MM.1S (cell line): Measurements from ENCODE around the gene AGPS.

Experiments used
- DNase-seq: peaks from one replicate; pipeline ENCODE4 v3.0.0-alpha.2; 2015
- H2AFZ ChIP-seq: fragments of 300-600 bp; sonication (generic); 2 replicates; pipeline ENCODE4 v1.6.0; 2016; ENCODE audit warnings: antibody characterized with exemption, low read length
- H3F3A ChIP-seq: fragments of 300-600 bp; sonication (generic); 2 replicates; pipeline ENCODE4 v1.6.1; 2016; ENCODE audit warnings: mild to moderate bottlenecking, antibody characterized with exemption, low read length, moderate library complexity, mixed read lengths; ENCODE audit not compliant: insufficient read depth
- H3K27ac ChIP-seq: fragments of 300-600 bp; sonication (generic); 2 replicates; pipeline ENCODE4 v1.5.1; 2016; ENCODE audit warnings: mild to moderate bottlenecking, low read length
- H3K27me3 ChIP-seq: fragments of 300-600 bp; sonication (generic); replicated peaks from 2 replicates; pipeline ENCODE4 v1.6.0; 2016; ENCODE audit warnings: low read length; ENCODE audit not compliant: insufficient read depth
- H3K36me3 ChIP-seq: fragments of 300-600 bp; sonication (generic); replicated peaks from 2 replicates; pipeline ENCODE4 v1.6.1; 2016; ENCODE audit warnings: mild to moderate bottlenecking, low read length, mixed read lengths; ENCODE audit not compliant: insufficient read depth
- H3K4me1 ChIP-seq: fragments of 300-600 bp; sonication (generic); 2 replicates; pipeline ENCODE4 v1.6.1; 2016; ENCODE audit warnings: low read length, mixed read lengths
- H3K4me2 ChIP-seq: fragments of 300-600 bp; sonication (generic); 2 replicates; pipeline ENCODE4 v1.6.0; 2016; ENCODE audit warnings: low read depth, low read length
- H3K4me3 ChIP-seq: fragments of 300-600 bp; sonication (generic); 2 replicates; pipeline ENCODE4 v1.5.1; 2016; ENCODE audit warnings: low read length, mixed read lengths
- H3K79me2 ChIP-seq: fragments of 300-600 bp; sonication (generic); 2 replicates; pipeline ENCODE4 v1.6.1; 2016; ENCODE audit warnings: mixed run types, low read length, mixed read lengths
- H3K9ac ChIP-seq: fragments of 300-600 bp; sonication (generic); 2 replicates; pipeline ENCODE4 v1.6.1; 2016; ENCODE audit warnings: low read length, mixed read lengths
- H3K9me2 ChIP-seq: fragments of 300-600 bp; sonication (generic); replicated peaks from 2 replicates; pipeline ENCODE4 v1.6.1; 2016; ENCODE audit warnings: mild to moderate bottlenecking, low read length, mixed read lengths; ENCODE audit not compliant: insufficient read depth
- H3K9me3 ChIP-seq: fragments of 300-600 bp; sonication (generic); replicated peaks from 2 replicates; pipeline ENCODE4 v1.6.1; 2016; ENCODE audit warnings: mild to moderate bottlenecking, low read length, mixed read lengths; ENCODE audit not compliant: insufficient read depth
- H4K20me1 ChIP-seq: fragments of 300-600 bp; sonication (generic); 2 replicates; pipeline ENCODE4 v1.6.1; 2016; ENCODE audit warnings: mild to moderate bottlenecking, low read length, moderate library complexity, mixed read lengths; ENCODE audit not compliant: insufficient read depth
- CTCF ChIP-seq: fragments of 300-600 bp; sonication (generic); IDR thresholded peaks from 2 replicates; pipeline ENCODE4 v1.5.1; 2016; ENCODE audit warnings: antibody characterized with exemption, low read length, mixed read lengths
- EZH2 ChIP-seq: fragments of 300-600 bp; sonication (generic); optimal IDR thresholded peaks from 2 replicates; pipeline ENCODE3; 2017; ENCODE audit warnings: low read depth, mild to moderate bottlenecking, antibody characterized with exemption, low read length, mixed read lengths
- EZH2phosphoT487 ChIP-seq: fragments of 300-600 bp; sonication (generic); IDR thresholded peaks from 2 replicates; pipeline ENCODE4 v1.6.1; 2018; ENCODE audit warnings: antibody characterized with exemption, low read length

AGPS gene

GRCh38 chr2:177478029-177478428 lies 85.5 kb downstream of the AGPS start:
- no peak for TF ChIP-seq CTCF
- TF ChIP-seq EZH2 = no peak
- no peak for TF ChIP-seq EZH2phosphoT487
- DNase-seq = no peak

GRCh38 chr2:177478907-177479306 lies 86.3 kb downstream of the AGPS start:
- Histone ChIP-seq H3F3A (no peaks in the 10 kb centered on the region), H3K9me3 (no peaks in the 10 kb centered on the region), H3K27ac (no peak overlapping the region), H4K20me1 (no peaks in the 10 kb centered on the region), H3K79me2 (no peaks in the 10 kb centered on the region), H3K4me1 (no peaks in the 10 kb centered on the region), H3K36me3 (no peaks in the 10 kb centered on the region), H3K4me2 (no peak overlapping the region), H2AFZ (no peak overlapping the region), H3K9me2 (no peaks in the 10 kb centered on the region), H3K27me3 (no peaks in the 10 kb centered on the region), H3K4me3 (no peak overlapping the region), H3K9ac (no peak overlapping the region)
- TF ChIP-seq EZH2 = no peak
- TF ChIP-seq EZH2phosphoT487 = no peak
- no peak for TF ChIP-seq CTCF
- DNase-seq = no peak

More at GRCh38 chr2:177478029-177478428, 85.5 kb downstream of the AGPS start:
- no peaks in the 10 kb centered on the region for H3F3A ChIP-seq
- H3K9ac ChIP-seq = no peak overlapping the region
- no peaks in the 10 kb centered on the region for H3K9me3 ChIP-seq
- no peaks in the 10 kb centered on the region for H4K20me1 ChIP-seq
- no peaks in the 10 kb centered on the region for H3K9me2 ChIP-seq
- no peaks in the 10 kb centered on the region for H3K27me3 ChIP-seq
- no peak overlapping the region for H3K4me2 ChIP-seq
- no peaks in the 10 kb centered on the region for H3K36me3 ChIP-seq
- H3K79me2 ChIP-seq = no peaks in the 10 kb centered on the region
- H3K27ac ChIP-seq = no peak overlapping the region
- no peaks in the 10 kb centered on the region for H3K4me1 ChIP-seq
- H2AFZ ChIP-seq = no peak overlapping the region
- H3K4me3 ChIP-seq = no peak overlapping the region

- Histone ChIP-seq H3K36me3 (no peaks in the 10 kb centered on the region), H4K20me1 (no peaks in the 10 kb centered on the region), H2AFZ (no peak overlapping the region), H3K4me1 (no peaks in the 10 kb centered on the region), H3K27me3 (no peaks in the 10 kb centered on the region), H3K4me2 (no peak overlapping the region), H3K9me2 (no peaks in the 10 kb centered on the region), H3K4me3 (no peak overlapping the region), H3K9me3 (no peaks in the 10 kb centered on the region), H3K9ac (no peak overlapping the region), H3K27ac (no peak overlapping the region), H3K79me2 (no peaks in the 10 kb centered on the region), H3F3A (no peaks in the 10 kb centered on the region)
- TF ChIP-seq CTCF = no peak
- no peak for TF ChIP-seq EZH2
- TF ChIP-seq EZH2phosphoT487 = no peak
- no peak for DNase-seq
These were observed 89.6 kb downstream of the AGPS start for GRCh38 chr2:177482195-177482594.
